Activated CD4-positive, alpha-beta T cell treated with anti-CD3 and anti-CD28 coated beads, Interleukin-2, amount 50 U/mL, for 16 hours (primary cell): ENCODE data around the gene PAXIP1.

Source experiments
- DNase-seq: peaks from one replicate; pipeline ENCODE4 v3.0.0-alpha.2; 2020

Gene PAXIP1

GRCh38 chr7:154911411-154911810 is 91.5 kb downstream of the PAXIP1 start:
- no peak for DNase-seq

- no peak for DNase-seq
These were observed 91.9 kb downstream of the PAXIP1 start for GRCh38 chr7:154910977-154911376.

- DNase-seq: no peak
These were observed 92.8 kb downstream of the PAXIP1 start for GRCh38 chr7:154910125-154910524.

GRCh38 chr7:154909241-154910105 is 93.5 kb downstream of the PAXIP1 start:
- DNase-seq: no peak

GRCh38 chr7:154907651-154908620 is 95.0 kb downstream of the PAXIP1 start:
- DNase-seq: no peak

- DNase-seq: no peak
These were observed 96.1 kb downstream of the PAXIP1 start for GRCh38 chr7:154906736-154907355.

GRCh38 chr7:154906201-154906600 is 96.7 kb downstream of the PAXIP1 start:
- DNase-seq: no peak

- no peak for DNase-seq
These were observed 97.3 kb downstream of the PAXIP1 start for GRCh38 chr7:154905615-154906014.

- no peak for DNase-seq
These were observed 97.8 kb downstream of the PAXIP1 start for GRCh38 chr7:154905146-154905545.

GRCh38 chr7:154903083-154903731 is 99.7 kb downstream of the PAXIP1 start:
- no peak for DNase-seq

GRCh38 chr7:154902600-154903082 is 100.3 kb downstream of the PAXIP1 start:
- DNase-seq: no peak

GRCh38 chr7:154899862-154900261 is 103.1 kb downstream of the PAXIP1 start:
- DNase-seq: no peak

GRCh38 chr7:154898973-154899855 is 103.7 kb downstream of the PAXIP1 start:
- DNase-seq: no peak

- DNase-seq: no peak
These were observed 106.8 kb downstream of the PAXIP1 start for GRCh38 chr7:154896076-154896475.
